ENCODE measurements around the gene ETV5.

The ETV5 gene

DNA sequence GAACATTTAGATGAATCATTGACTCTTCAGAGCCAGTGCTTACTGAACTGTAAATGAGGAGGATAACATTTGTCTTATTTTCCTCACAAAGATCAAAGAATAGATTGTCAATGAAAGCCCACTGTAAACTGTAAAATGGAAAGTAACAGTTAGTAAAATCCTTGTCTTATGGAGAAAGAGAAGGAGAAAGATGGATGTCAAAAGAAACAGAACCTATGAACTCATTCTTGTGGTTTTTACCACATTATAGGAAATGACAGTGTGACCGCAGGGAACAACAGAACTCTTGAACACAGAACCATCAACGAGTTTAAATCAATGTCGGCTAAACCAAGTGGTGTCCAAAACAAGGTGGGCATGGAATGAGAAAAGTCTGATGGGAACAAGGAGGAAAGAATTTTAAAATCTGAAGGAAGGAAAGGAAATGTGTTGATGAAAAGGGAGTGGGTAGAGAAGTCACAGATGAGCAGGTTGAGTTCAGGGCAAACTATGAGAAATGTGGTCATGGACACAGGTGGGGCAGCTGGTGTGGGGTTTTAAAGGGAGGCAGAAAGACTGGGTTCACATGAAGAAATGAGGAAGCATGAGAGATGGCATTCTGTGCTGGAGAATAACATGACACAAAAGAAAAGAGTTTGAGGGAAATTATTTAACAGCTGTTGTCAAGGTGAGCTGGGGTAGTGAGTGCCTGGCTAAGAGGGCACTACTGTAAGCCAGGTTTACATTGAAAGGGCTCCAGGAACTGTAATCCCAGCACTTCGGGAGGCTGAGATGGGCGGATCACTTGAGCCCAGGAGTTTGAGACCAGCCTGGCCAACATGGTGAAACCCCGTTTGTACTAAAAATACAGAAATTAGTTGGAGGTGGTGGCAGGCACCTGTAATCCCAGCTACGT, 42.4 kb upstream of the ETV5 start:
- Histone ChIP-seq H3K9ac (no peak overlapping the region), H3K4me1 (no peaks in the 10 kb centered on the region), H3K4me2 (ENCODE audit: low read length) (no peak overlapping the region), H3K9me3 (ENCODE audit: control insufficient read depth, low read length) (no peaks in the 10 kb centered on the region), H3K27ac (no peak overlapping the region), H3K36me3 (ENCODE audit: control insufficient read depth, insufficient read depth, low read length) (no peaks in the 10 kb centered on the region), H2AFZ (no peak overlapping the region), H3K4me3 (ENCODE audit: low read depth, low read length) (no peak overlapping the region), H3K79me2 (no peaks in the 10 kb centered on the region), H3K27me3 (ENCODE audit: control insufficient read depth, insufficient read depth, low read length) (no peaks in the 10 kb centered on the region)
- TF ChIP-seq, protein P1, sequence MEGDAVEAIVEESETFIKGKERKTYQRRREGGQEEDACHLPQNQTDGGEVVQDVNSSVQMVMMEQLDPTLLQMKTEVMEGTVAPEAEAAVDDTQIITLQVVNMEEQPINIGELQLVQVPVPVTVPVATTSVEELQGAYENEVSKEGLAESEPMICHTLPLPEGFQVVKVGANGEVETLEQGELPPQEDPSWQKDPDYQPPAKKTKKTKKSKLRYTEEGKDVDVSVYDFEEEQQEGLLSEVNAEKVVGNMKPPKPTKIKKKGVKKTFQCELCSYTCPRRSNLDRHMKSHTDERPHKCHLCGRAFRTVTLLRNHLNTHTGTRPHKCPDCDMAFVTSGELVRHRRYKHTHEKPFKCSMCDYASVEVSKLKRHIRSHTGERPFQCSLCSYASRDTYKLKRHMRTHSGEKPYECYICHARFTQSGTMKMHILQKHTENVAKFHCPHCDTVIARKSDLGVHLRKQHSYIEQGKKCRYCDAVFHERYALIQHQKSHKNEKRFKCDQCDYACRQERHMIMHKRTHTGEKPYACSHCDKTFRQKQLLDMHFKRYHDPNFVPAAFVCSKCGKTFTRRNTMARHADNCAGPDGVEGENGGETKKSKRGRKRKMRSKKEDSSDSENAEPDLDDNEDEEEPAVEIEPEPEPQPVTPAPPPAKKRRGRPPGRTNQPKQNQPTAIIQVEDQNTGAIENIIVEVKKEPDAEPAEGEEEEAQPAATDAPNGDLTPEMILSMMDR (IDR thresholded peaks at IDR 0.05): no peak

GRCh38 chr3:186150041-186150830, 41.3 kb upstream of the ETV5 start:
- no peak overlapping the region for H3K9ac ChIP-seq
- H3K79me2 ChIP-seq: no peaks in the 10 kb centered on the region
- no peak overlapping the region for H3K4me3 ChIP-seq (ENCODE audit: low read depth, low read length)
- no peak overlapping the region for H3K4me2 ChIP-seq (ENCODE audit: low read length)
- TF ChIP-seq, protein P1 (IDR thresholded peaks at IDR 0.05): no peak
- H3K36me3 ChIP-seq (ENCODE audit: control insufficient read depth, insufficient read depth, low read length): no peaks in the 10 kb centered on the region
- H3K27me3 ChIP-seq (ENCODE audit: control insufficient read depth, insufficient read depth, low read length): no peaks in the 10 kb centered on the region
- no peak overlapping the region for H3K27ac ChIP-seq
- H3K4me1 ChIP-seq: no peaks in the 10 kb centered on the region
- no peak overlapping the region for H2AFZ ChIP-seq
- H3K9me3 ChIP-seq (ENCODE audit: control insufficient read depth, low read length): no peaks in the 10 kb centered on the region

- Histone ChIP-seq H3K27ac (no peak overlapping the region), H3K9me3 (ENCODE audit: control insufficient read depth, low read length) (no peaks in the 10 kb centered on the region), H3K9ac (no peak overlapping the region), H3K36me3 (ENCODE audit: control insufficient read depth, insufficient read depth, low read length) (no peaks in the 10 kb centered on the region), H3K4me3 (ENCODE audit: low read depth, low read length) (no peak overlapping the region), H3K79me2 (no peaks in the 10 kb centered on the region), H3K4me1 (no peaks in the 10 kb centered on the region), H2AFZ (no peak overlapping the region), H3K27me3 (ENCODE audit: control insufficient read depth, insufficient read depth, low read length) (no peaks in the 10 kb centered on the region), H3K4me2 (ENCODE audit: low read length) (no peak overlapping the region)
- TF ChIP-seq, protein P1 (IDR thresholded peaks at IDR 0.05): no peak
Observed at GRCh38 chr3:186149319-186149960, 40.6 kb upstream of the ETV5 start.

DNA sequence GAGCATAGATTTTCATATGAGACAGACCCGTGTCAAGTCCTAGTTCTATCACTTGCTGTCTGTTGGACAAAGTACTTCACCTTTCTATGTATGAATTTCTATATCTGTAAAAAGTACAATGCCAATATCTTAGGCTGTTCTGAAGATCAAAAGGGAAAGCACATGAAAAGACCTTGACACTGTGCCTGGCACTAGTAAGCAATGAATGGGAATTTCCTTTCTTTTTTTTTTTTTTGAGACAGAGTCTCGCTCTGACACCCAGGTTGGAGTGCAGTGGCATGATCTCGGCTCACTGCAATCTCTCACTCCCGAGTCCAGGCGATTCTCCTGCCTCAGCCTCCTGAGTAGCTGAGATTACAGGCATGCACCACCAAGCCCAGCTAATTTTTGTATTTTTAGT, 35.4 kb upstream of the ETV5 start:
- no peaks in the 10 kb centered on the region for H3K36me3 ChIP-seq (ENCODE audit: control insufficient read depth, insufficient read depth, low read length)
- no peak overlapping the region for H3K4me3 ChIP-seq (ENCODE audit: low read depth, low read length)
- TF ChIP-seq, protein P1 (IDR thresholded peaks at IDR 0.05): no peak
- no peaks in the 10 kb centered on the region for H3K4me1 ChIP-seq
- H3K9ac ChIP-seq: no peak overlapping the region
- H2AFZ ChIP-seq: no peak overlapping the region
- no peaks in the 10 kb centered on the region for H3K9me3 ChIP-seq (ENCODE audit: control insufficient read depth, low read length)
- no peak overlapping the region for H3K27ac ChIP-seq
- no peaks in the 10 kb centered on the region for H3K27me3 ChIP-seq (ENCODE audit: control insufficient read depth, insufficient read depth, low read length)
- no peak overlapping the region for H3K4me2 ChIP-seq (ENCODE audit: low read length)
- no peaks in the 10 kb centered on the region for H3K79me2 ChIP-seq

Data from parathyroid adenoma (tissue), 2 donors.